Hepatic stellate cell (primary cell): Measurements from ENCODE around the gene ZNF527.
"Not testable (repeated sequence)": the region's sequence is repeated elsewhere in the genome, so short reads cannot be mapped to it uniquely, and the experiment has no call there.

Experiments
- DNase-seq: peaks from one replicate; pipeline ENCODE4 v3.0.0; 2011; ENCODE audit warnings: low spot score

Gene ZNF527

GRCh38 chr19:37370880-37371661, at the start of gene ZNF527:
ZNF527 (plus strand) TSS chr19:37371099; CDS start chr19:37374199, 3,100 bp downstream.
- DNase-seq = peak; percentile 97

GRCh38 chr19:37329686-37330085, 41.2 kb upstream of the ZNF527 start:
- DNase-seq = no peak

- DNase-seq = no peak
These were observed 38.1 kb upstream of the ZNF527 start for GRCh38 chr19:37332839-37333238.

- DNase-seq = no peak
These were observed 37.4 kb upstream of the ZNF527 start for GRCh38 chr19:37333457-37333856.

- peak; percentile 89 for DNase-seq
These were observed 36.5 kb upstream of the ZNF527 start for GRCh38 chr19:37334179-37335071.

- no peak for DNase-seq
These were observed 28.1 kb upstream of the ZNF527 start for GRCh38 chr19:37342753-37343152.

- DNase-seq = no peak
These were observed 24.8 kb upstream of the ZNF527 start for GRCh38 chr19:37346091-37346490.

- DNase-seq = no peak
These were observed 22.8 kb upstream of the ZNF527 start for GRCh38 chr19:37348060-37348459.

- DNase-seq = no peak
These were observed 16.9 kb upstream of the ZNF527 start for GRCh38 chr19:37353968-37354367.

- DNase-seq = no peak
These were observed 15.0 kb upstream of the ZNF527 start for GRCh38 chr19:37355901-37356300.

- DNase-seq = no peak
These were observed 8.9 kb upstream of the ZNF527 start for GRCh38 chr19:37361994-37362393.

- DNase-seq = no peak
These were observed 8.2 kb upstream of the ZNF527 start for GRCh38 chr19:37362733-37363132.

- not testable (repeated sequence) for DNase-seq
These were observed 466 bp upstream of the ZNF527 start for GRCh38 chr19:37370386-37370879.

- no peak for DNase-seq
These were observed 18.3 kb downstream of the ZNF527 start for GRCh38 chr19:37389234-37389633.

GRCh38 chr19:37391399-37391798, 20.5 kb downstream of the ZNF527 start:
- not testable (repeated sequence) for DNase-seq

GRCh38 chr19:37401078-37401477, 30.2 kb downstream of the ZNF527 start:
- DNase-seq = no peak

- no peak for DNase-seq
These were observed 32.5 kb downstream of the ZNF527 start for GRCh38 chr19:37403403-37403802.

- not testable (repeated sequence) for DNase-seq
These were observed 35.4 kb downstream of the ZNF527 start for GRCh38 chr19:37406140-37406846.

- no peak for DNase-seq
These were observed 41.8 kb downstream of the ZNF527 start for GRCh38 chr19:37412700-37413099.

- no peak for DNase-seq
These were observed 42.6 kb downstream of the ZNF527 start for GRCh38 chr19:37413313-37414084.
